Ovary (tissue), 3 donors: ENCODE measurements around the gene TMEM186.

Source experiments
- CTCF ChIP-seq, 3 donors: fragments of 450-650 bp in 2 of 3; fragments of 200-600 bp in 1 of 3; IDR thresholded peaks; one replicate each; pipeline versions ENCODE4 v1.5.1 to v1.8.0; 2016 to 2022; ENCODE audit warnings: antibody characterized with exemption in 3 of 3, mild to moderate bottlenecking in 1 of 3
- POLR2A ChIP-seq: fragments of 450-650 bp; IDR thresholded peaks from one replicate; pipeline ENCODE4 v1.6.1; 2017; ENCODE audit warnings: antibody characterized with exemption, mild to moderate bottlenecking, moderate library complexity
- donor health status: DM: no; HTN: no; CAD: no.

GRCh38 chr16:8795091-8795490 is 2.3 kb downstream of the TMEM186 start:
- no peak for TF ChIP-seq CTCF (IDR thresholded peaks at IDR 0.05)
- TF ChIP-seq POLR2A: no peak
